Measurements from ENCODE around the gene OR1M1. TPM values are rescaled to one million over a fixed set of nuclear protein-coding genes. Genes with fewer than 3 reads are reported as not detected.

OR1M1 gene
- total and polyA plus RNA-seq, 10 of the 15 experiments (the other 5 are each of a cell fraction or from before 2014, with no cell fraction given), result not detected

DNA sequence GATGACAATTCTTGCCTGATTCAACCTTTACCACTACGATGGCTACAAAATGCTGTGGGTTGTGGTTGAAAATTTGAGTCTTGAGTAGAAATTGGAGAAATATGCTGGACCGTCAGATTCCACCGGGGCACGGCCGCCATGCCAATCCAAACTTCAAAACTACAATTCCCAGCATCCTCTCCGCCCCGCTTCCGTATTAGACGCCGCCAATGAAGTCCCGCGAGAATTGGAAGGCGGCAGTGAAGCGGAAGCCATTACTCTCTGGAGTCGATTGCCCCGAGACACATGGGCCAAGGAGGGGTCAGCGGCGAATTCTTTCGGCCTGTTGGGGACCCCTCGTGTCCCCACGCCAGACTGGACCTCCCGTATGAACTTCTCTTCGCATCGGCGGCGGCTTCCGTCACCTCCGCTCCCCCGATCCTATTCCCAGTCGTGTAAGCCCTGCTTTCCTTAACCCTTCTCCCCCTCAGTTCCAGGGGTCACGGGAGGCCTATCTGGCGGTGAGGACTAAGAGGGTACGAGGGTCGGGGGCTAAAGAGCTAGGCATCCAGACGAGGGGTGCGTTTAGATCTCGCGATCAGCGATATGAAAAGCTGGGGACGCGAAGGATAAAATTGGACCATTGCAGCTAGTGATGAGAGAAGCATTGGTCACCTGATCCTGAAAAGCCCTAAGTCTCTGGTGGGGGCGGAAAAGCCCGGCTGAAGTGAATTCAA lies 53.5 kb downstream of the OR1M1 start, which contains the start of gene ZNF317:
Gene ZNF317, plus strand, starts transcription at position 239 of the 716 bp plus-strand sequence. CDS start 15,620 bp downstream, outside the sequence.
- CTCF ChIA-PET, result interaction anchor here (0.7 to 1.0 kb wide), 2 partner anchors 276 to 560 kb away, joined by 3 read pairs; no protein-coding TSS in a partner anchor
- Histone ChIP-seq H3K27ac (ENCODE audit: control insufficient read depth, insufficient read depth) (peak within 1 kb of the TSS; percentile 94), H3K79me2 (ENCODE audit: control insufficient read depth, insufficient read depth, low read length) (peaks cover 41% of the 10 kb centered on the region), H3K27me3 (replicated peaks in 1 of 2; ENCODE audit: control insufficient read depth in 2 of 2, insufficient read depth in 2 of 2, low read length in 1 of 2) (no peaks in the 10 kb centered on the region), H3K4me2 (ENCODE audit: control insufficient read depth, insufficient read depth) (peak within 1 kb of the TSS; percentile 99), H2AFZ (ENCODE audit: control insufficient read depth, low read depth, low read length) (peak within 1 kb of the TSS; percentile 100), H4K20me1 (ENCODE audit: control insufficient read depth, insufficient read depth) (0 out of 2 replicates have a peak, but pooled peaks cover 2% of the 10 kb centered on the region), H3K36me3 (ENCODE audit: control insufficient read depth in 2 of 2, insufficient read depth in 2 of 2, low read length in 1 of 2) (peaks cover 0 to 3% of the 10 kb centered on the region in 2 experiments; a peak in 1 of 4 replicates), H3K4me1 (ENCODE audit: control insufficient read depth, insufficient read depth, low read length) (no peaks in the 10 kb centered on the region), H3K9ac (ENCODE audit: control insufficient read depth, insufficient read depth, low read length) (peak within 1 kb of the TSS; percentile 99), H3K4me3 (peak within 1 kb of the TSS; percentile 97), H3K9me3 (replicated peaks; ENCODE audit: control insufficient read depth, insufficient read depth, low read length) (peaks cover 10% of the 10 kb centered on the region)
- DNase-seq (ENCODE audit: low read depth, low spot score) (peak; percentile 66), FAIRE-seq (peak; percentile 97), ATAC-seq (peak; percentile 98)
- BruUV-seq (replicated peaks), result no TSS peak
- intact Hi-C loops (cut with micrococcal nuclease; ENCODE audit: unreplicated experiment) (no loop called here), in situ Hi-C loops (cut with MboI) (loop anchor here (25.0 kb wide), 1 partner anchor 1097 kb away; the partner anchor contains the start of gene S1PR2)
- SMC1A ChIA-PET (ENCODE audit: uncharacterized antibody, unreplicated experiment), result interaction anchor here (0.8 kb wide), 1 partner anchor 486 kb away, joined by 3 read pairs; no protein-coding TSS in a partner anchor
- RAD21 ChIA-PET (ENCODE audit: unreplicated experiment), result no interaction called here
- under 1% methylated on average over 43 of the region's 43 CpGs for WGBS (ENCODE audit: insufficient coverage, insufficient replicate concordance, low lambda C conversion rate, missing lambda C conversion rate)
- POLR2A ChIA-PET, result no interaction called here
- TF ChIP-seq IKZF1 (conservative IDR thresholded peaks at IDR 0.05) (peak; percentile 82), EED (IDR thresholded peaks at IDR 0.05; ENCODE audit: low read depth) (no peak), ZBED1 (IDR thresholded peaks at IDR 0.05; ENCODE audit: borderline replicate concordance) (no peak), SMAD1 (IDR thresholded peaks at IDR 0.05; ENCODE audit: low read depth, partially characterized antibody) (peak; percentile 61), TARDBP (IDR thresholded peaks at IDR 0.05; ENCODE audit: borderline replicate concordance) (peak; percentile 89; the same call in 1 of the 2 replicates), GABPA (IDR thresholded peaks at IDR 0.05; ENCODE audit: low read depth) (peak; percentile 83), RELA (IDR thresholded peaks at IDR 0.05; ENCODE audit: borderline replicate concordance, partially characterized antibody) (peak; percentile 84), KLF5 (IDR thresholded peaks at IDR 0.05; ENCODE audit: partially characterized antibody) (peak; percentile 89), NR2C1 (IDR thresholded peaks at IDR 0.05) (peak; percentile 70), SUPT20H (IDR thresholded peaks at IDR 0.05; ENCODE audit: borderline replicate concordance, control insufficient read depth, low read depth, low read length) (no peak), ASH2L (IDR thresholded peaks at IDR 0.05; ENCODE audit: borderline replicate concordance, low read depth) (peak; percentile 75; the same call in 1 of the 2 replicates)
- TF ChIP-seq, protein P1, sequence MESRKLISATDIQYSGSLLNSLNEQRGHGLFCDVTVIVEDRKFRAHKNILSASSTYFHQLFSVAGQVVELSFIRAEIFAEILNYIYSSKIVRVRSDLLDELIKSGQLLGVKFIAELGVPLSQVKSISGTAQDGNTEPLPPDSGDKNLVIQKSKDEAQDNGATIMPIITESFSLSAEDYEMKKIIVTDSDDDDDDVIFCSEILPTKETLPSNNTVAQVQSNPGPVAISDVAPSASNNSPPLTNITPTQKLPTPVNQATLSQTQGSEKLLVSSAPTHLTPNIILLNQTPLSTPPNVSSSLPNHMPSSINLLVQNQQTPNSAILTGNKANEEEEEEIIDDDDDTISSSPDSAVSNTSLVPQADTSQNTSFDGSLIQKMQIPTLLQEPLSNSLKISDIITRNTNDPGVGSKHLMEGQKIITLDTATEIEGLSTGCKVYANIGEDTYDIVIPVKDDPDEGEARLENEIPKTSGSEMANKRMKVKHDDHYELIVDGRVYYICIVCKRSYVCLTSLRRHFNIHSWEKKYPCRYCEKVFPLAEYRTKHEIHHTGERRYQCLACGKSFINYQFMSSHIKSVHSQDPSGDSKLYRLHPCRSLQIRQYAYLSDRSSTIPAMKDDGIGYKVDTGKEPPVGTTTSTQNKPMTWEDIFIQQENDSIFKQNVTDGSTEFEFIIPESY (IDR thresholded peaks at IDR 0.05), result 0 out of 2 replicates have a peak, but pooled peaks have one; percentile 25
- TF ChIP-seq, protein P2, sequence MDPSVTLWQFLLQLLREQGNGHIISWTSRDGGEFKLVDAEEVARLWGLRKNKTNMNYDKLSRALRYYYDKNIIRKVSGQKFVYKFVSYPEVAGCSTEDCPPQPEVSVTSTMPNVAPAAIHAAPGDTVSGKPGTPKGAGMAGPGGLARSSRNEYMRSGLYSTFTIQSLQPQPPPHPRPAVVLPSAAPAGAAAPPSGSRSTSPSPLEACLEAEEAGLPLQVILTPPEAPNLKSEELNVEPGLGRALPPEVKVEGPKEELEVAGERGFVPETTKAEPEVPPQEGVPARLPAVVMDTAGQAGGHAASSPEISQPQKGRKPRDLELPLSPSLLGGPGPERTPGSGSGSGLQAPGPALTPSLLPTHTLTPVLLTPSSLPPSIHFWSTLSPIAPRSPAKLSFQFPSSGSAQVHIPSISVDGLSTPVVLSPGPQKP (IDR thresholded peaks at IDR 0.05; ENCODE audit: low read depth, low read length), result peak; percentile 79
- TF ChIP-seq, protein P3, sequence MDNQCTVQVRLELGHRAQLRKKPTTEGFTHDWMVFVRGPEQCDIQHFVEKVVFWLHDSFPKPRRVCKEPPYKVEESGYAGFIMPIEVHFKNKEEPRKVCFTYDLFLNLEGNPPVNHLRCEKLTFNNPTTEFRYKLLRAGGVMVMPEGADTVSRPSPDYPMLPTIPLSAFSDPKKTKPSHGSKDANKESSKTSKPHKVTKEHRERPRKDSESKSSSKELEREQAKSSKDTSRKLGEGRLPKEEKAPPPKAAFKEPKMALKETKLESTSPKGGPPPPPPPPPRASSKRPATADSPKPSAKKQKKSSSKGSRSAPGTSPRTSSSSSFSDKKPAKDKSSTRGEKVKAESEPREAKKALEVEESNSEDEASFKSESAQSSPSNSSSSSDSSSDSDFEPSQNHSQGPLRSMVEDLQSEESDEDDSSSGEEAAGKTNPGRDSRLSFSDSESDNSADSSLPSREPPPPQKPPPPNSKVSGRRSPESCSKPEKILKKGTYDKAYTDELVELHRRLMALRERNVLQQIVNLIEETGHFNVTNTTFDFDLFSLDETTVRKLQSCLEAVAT (IDR thresholded peaks at IDR 0.05), result 0 out of 2 replicates have a peak, but pooled peaks have one; percentile 41
- TF ChIP-seq, protein P4, sequence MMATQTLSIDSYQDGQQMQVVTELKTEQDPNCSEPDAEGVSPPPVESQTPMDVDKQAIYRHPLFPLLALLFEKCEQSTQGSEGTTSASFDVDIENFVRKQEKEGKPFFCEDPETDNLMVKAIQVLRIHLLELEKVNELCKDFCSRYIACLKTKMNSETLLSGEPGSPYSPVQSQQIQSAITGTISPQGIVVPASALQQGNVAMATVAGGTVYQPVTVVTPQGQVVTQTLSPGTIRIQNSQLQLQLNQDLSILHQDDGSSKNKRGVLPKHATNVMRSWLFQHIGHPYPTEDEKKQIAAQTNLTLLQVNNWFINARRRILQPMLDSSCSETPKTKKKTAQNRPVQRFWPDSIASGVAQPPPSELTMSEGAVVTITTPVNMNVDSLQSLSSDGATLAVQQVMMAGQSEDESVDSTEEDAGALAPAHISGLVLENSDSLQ (IDR thresholded peaks at IDR 0.05), result peak; percentile 77

Measured in GM12878 (cell line).